HG02678 (cell line): Measurements from ENCODE around the gene SLC25A24.
"Not testable (repeated sequence)": the region's sequence is repeated elsewhere in the genome, so short reads cannot be mapped to it uniquely, and the experiment has no call there.

Experiments
- ATAC-seq: cut with Tn5 transposase; IDR thresholded peaks from one replicate; pipeline ENCODE4 v1.9.1; 2021; ENCODE audit warnings: mild to moderate bottlenecking, moderate library complexity; ENCODE audit not compliant: unreplicated experiment

The SLC25A24 gene

GRCh38 chr1:108199201-108199691 lies 897 bp downstream of the SLC25A24 start:
- no peak for ATAC-seq

- ATAC-seq, result no peak
These were observed 6.1 kb downstream of the SLC25A24 start for GRCh38 chr1:108194051-108194450.

- no peak for ATAC-seq
These were observed 6.8 kb downstream of the SLC25A24 start for GRCh38 chr1:108193333-108193732.

GRCh38 chr1:108192581-108192980 lies 7.6 kb downstream of the SLC25A24 start:
- ATAC-seq, result no peak

GRCh38 chr1:108190686-108191416 lies 9.3 kb downstream of the SLC25A24 start:
- no peak for ATAC-seq

GRCh38 chr1:108190001-108190634 lies 10.0 kb downstream of the SLC25A24 start:
- no peak for ATAC-seq

GRCh38 chr1:108188801-108189200 lies 11.3 kb downstream of the SLC25A24 start:
- no peak for ATAC-seq

GRCh38 chr1:108182959-108183700 lies 17.0 kb downstream of the SLC25A24 start:
- no peak for ATAC-seq

- no peak for ATAC-seq
These were observed 21.1 kb downstream of the SLC25A24 start for GRCh38 chr1:108179018-108179417.

GRCh38 chr1:108162409-108162808 lies 37.7 kb downstream of the SLC25A24 start:
- ATAC-seq, result not testable (repeated sequence)

- ATAC-seq, result not testable (repeated sequence)
These were observed 40.2 kb downstream of the SLC25A24 start for GRCh38 chr1:108159951-108160350.

- no peak for ATAC-seq
These were observed 41.2 kb downstream of the SLC25A24 start for GRCh38 chr1:108158893-108159453.

- no peak for ATAC-seq
These were observed 45.8 kb downstream of the SLC25A24 start for GRCh38 chr1:108154314-108154713.

- no peak for ATAC-seq
These were observed 47.3 kb downstream of the SLC25A24 start for GRCh38 chr1:108152782-108153222.

- ATAC-seq, result no peak
These were observed 48.6 kb downstream of the SLC25A24 start for GRCh38 chr1:108151548-108151947.

GRCh38 chr1:108149796-108150467 lies 50.2 kb downstream of the SLC25A24 start:
- no peak for ATAC-seq

GRCh38 chr1:108144569-108144968 lies 55.6 kb downstream of the SLC25A24 start:
- not testable (repeated sequence) for ATAC-seq

- no peak for ATAC-seq
These were observed 57.3 kb downstream of the SLC25A24 start for GRCh38 chr1:108142773-108143394.

GRCh38 chr1:108142258-108142657 lies 57.9 kb downstream of the SLC25A24 start:
- no peak for ATAC-seq

- ATAC-seq, result no peak
These were observed 58.5 kb downstream of the SLC25A24 start for GRCh38 chr1:108141621-108142020.
